Measurements from ENCODE around the gene PARVG.
"Not testable (repeated sequence)": the region's sequence is repeated elsewhere in the genome, so short reads cannot be mapped to it uniquely, and the experiment has no call there.

DNA sequence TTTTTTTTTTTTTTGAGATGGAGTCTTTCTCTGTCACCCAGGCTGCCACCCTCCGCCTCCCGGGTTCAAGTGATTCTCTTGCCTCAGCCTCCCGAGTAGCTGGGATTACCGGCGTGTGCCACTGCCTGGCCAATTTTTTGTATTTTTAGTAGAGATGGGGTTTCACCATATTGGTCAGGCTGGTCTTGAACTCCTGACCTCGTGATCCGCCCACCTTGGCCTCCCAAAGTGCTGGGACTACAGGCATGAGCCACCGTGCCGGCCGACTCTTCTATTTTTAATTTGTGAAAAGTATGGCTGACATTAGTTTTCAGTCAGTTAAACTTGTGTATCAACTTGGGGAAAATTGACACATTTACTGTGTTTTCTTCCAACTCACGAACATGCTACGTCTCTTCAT, 53.6 kb downstream of the PARVG start:
- TF ChIP-seq, protein P1, sequence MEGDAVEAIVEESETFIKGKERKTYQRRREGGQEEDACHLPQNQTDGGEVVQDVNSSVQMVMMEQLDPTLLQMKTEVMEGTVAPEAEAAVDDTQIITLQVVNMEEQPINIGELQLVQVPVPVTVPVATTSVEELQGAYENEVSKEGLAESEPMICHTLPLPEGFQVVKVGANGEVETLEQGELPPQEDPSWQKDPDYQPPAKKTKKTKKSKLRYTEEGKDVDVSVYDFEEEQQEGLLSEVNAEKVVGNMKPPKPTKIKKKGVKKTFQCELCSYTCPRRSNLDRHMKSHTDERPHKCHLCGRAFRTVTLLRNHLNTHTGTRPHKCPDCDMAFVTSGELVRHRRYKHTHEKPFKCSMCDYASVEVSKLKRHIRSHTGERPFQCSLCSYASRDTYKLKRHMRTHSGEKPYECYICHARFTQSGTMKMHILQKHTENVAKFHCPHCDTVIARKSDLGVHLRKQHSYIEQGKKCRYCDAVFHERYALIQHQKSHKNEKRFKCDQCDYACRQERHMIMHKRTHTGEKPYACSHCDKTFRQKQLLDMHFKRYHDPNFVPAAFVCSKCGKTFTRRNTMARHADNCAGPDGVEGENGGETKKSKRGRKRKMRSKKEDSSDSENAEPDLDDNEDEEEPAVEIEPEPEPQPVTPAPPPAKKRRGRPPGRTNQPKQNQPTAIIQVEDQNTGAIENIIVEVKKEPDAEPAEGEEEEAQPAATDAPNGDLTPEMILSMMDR (IDR thresholded peaks at IDR 0.05; ENCODE audit: low read depth, low read length), result not testable (repeated sequence)
- TF ChIP-seq EZH2phosphoT487 (IDR thresholded peaks at IDR 0.05; ENCODE audit: low read depth), result not testable (repeated sequence)

All from OCI-LY3 (cell line).